Measurements from ENCODE around the gene TP53I11.
A peak's percentile ranks its signal among the peaks of the same experiment; 100 is the strongest.

TP53I11 gene

GRCh38 chr11:44904261-44905020 lies 46.2 kb downstream of the TP53I11 start:
- DNase-seq (ENCODE audit: low read depth) = no peak
- no peak for TF ChIP-seq CTCF (IDR thresholded peaks at IDR 0.05; ENCODE audit: low read length, missing control alignments)
- H3K4me3 ChIP-seq (replicated peaks; ENCODE audit: low read depth, low read length) = no peak overlapping the region

GRCh38 chr11:44903518-44903917 lies 47.2 kb downstream of the TP53I11 start:
- TF ChIP-seq CTCF (IDR thresholded peaks at IDR 0.05; ENCODE audit: low read length, missing control alignments) = no peak
- no peak overlapping the region for H3K4me3 ChIP-seq (replicated peaks; ENCODE audit: low read depth, low read length)
- no peak for DNase-seq (ENCODE audit: low read depth)

GRCh38 chr11:44903035-44903434 lies 47.6 kb downstream of the TP53I11 start:
- no peak overlapping the region for H3K4me3 ChIP-seq (replicated peaks; ENCODE audit: low read depth, low read length)
- TF ChIP-seq CTCF (IDR thresholded peaks at IDR 0.05; ENCODE audit: low read length, missing control alignments) = no peak
- DNase-seq (ENCODE audit: low read depth) = no peak

GRCh38 chr11:44901786-44902185 lies 48.9 kb downstream of the TP53I11 start:
- H3K4me3 ChIP-seq (replicated peaks; ENCODE audit: low read depth, low read length) = no peak overlapping the region
- no peak for DNase-seq (ENCODE audit: low read depth)
- no peak for TF ChIP-seq CTCF (IDR thresholded peaks at IDR 0.05; ENCODE audit: low read length, missing control alignments)

- TF ChIP-seq CTCF (IDR thresholded peaks at IDR 0.05; ENCODE audit: low read length, missing control alignments) = no peak
- no peak for DNase-seq (ENCODE audit: low read depth)
- H3K4me3 ChIP-seq (replicated peaks; ENCODE audit: low read depth, low read length) = no peak overlapping the region
Measured at GRCh38 chr11:44901120-44901633, 49.5 kb downstream of the TP53I11 start.

- TF ChIP-seq CTCF (IDR thresholded peaks at IDR 0.05; ENCODE audit: low read length, missing control alignments) = no peak
- peak; percentile 69 for DNase-seq (ENCODE audit: low read depth)
- H3K4me3 ChIP-seq (replicated peaks; ENCODE audit: low read depth, low read length) = no peak overlapping the region
Measured at GRCh38 chr11:44899959-44900358, 50.7 kb downstream of the TP53I11 start.
